Panc1 (cell line): ENCODE data around the gene NDUFAF2.

Source experiments
- POLR2AphosphoS5 ChIP-seq: IDR thresholded peaks from 2 replicates; pipeline ENCODE4 v1.6.1; 2012; ENCODE audit warnings: mild to moderate bottlenecking, low read depth, low read length, moderate library complexity
- REST ChIP-seq, 2 experiments: IDR thresholded peaks; 2 replicates each; pipeline ENCODE4 v1.6.1; 2011 to 2012; ENCODE audit warnings: low read depth in 2 of 2, control low read depth in 1 of 2, low read length in 1 of 2, mild to moderate bottlenecking in 1 of 2, moderate library complexity in 1 of 2; ENCODE audit not compliant: insufficient read depth in 1 of 2
- TCF7L2 ChIP-seq: IDR thresholded peaks from 2 replicates; pipeline ENCODE4 v1.6.1; 2011; ENCODE audit warnings: mild to moderate bottlenecking, low read depth, low read length, inconsistent platforms
- TF ChIP-seq, protein P1 (sequence below): fragments of 450-650 bp; IDR thresholded peaks from 2 replicates; pipeline ENCODE4 v1.5.1; 2017; ENCODE audit warnings: mild to moderate bottlenecking

- TF ChIP-seq REST (IDR thresholded peaks at IDR 0.05; ENCODE audit: insufficient read depth in 1 of 2, low read depth in 2 of 2, low read length in 1 of 2): no peak
- TF ChIP-seq, protein P1, sequence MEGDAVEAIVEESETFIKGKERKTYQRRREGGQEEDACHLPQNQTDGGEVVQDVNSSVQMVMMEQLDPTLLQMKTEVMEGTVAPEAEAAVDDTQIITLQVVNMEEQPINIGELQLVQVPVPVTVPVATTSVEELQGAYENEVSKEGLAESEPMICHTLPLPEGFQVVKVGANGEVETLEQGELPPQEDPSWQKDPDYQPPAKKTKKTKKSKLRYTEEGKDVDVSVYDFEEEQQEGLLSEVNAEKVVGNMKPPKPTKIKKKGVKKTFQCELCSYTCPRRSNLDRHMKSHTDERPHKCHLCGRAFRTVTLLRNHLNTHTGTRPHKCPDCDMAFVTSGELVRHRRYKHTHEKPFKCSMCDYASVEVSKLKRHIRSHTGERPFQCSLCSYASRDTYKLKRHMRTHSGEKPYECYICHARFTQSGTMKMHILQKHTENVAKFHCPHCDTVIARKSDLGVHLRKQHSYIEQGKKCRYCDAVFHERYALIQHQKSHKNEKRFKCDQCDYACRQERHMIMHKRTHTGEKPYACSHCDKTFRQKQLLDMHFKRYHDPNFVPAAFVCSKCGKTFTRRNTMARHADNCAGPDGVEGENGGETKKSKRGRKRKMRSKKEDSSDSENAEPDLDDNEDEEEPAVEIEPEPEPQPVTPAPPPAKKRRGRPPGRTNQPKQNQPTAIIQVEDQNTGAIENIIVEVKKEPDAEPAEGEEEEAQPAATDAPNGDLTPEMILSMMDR: no peak
- no peak for TF ChIP-seq POLR2AphosphoS5
- no peak for TF ChIP-seq TCF7L2
Measured at GRCh38 chr5:61139931-61140330, 194.9 kb downstream of the NDUFAF2 start.
